ENCODE measurements around the gene ADAMTS8. TPM values are rescaled to one million over a fixed set of nuclear protein-coding genes. Genes with fewer than 3 reads are reported as not detected.
A peak's percentile ranks its signal among the peaks of the same experiment; 100 is the strongest.

The ADAMTS8 gene
- polyA plus RNA-seq, 1 of the 3 experiments (the other 2 are of a cell fraction): not detected

- Histone ChIP-seq H3K27ac (ENCODE audit: low read depth in 2 of 2, low read length in 1 of 2) (no peak overlapping the region), H3K27me3 (ENCODE audit: insufficient read depth) (no peaks in the 10 kb centered on the region), H3K4me2 (peak overlapping the region; percentile 98), H3K4me3 (ENCODE audit: low read depth in 2 of 2, low read length in 1 of 2) (peak overlapping the region; percentile 59 to 83), H3K9me2 (no peaks in the 10 kb centered on the region), H3K36me3 (replicated peaks in 1 of 2; ENCODE audit: control insufficient read depth in 1 of 2, insufficient read depth in 2 of 2, low read length in 1 of 2) (no peaks in the 10 kb centered on the region), H3K79me2 (ENCODE audit: insufficient read depth) (no peaks in the 10 kb centered on the region; the same call in 1 of the 2 replicates), H3K9ac (peak overlapping the region; percentile 54; the same call in 1 of the 2 replicates), H3K4me1 (ENCODE audit: control insufficient read depth in 1 of 2, insufficient read depth in 2 of 2, low read depth in 1 of 2, low read length in 1 of 2) (peaks cover 4 to 9% of the 10 kb centered on the region in 2 experiments; a peak in 2 of 4 replicates), H3K9me3 (no peaks in the 10 kb centered on the region), H4K20me1 (ENCODE audit: insufficient read depth) (no peaks in the 10 kb centered on the region), H3F3A (replicated peaks; ENCODE audit: insufficient read depth) (peaks cover 3% of the 10 kb centered on the region), H2AFZ (ENCODE audit: low read depth) (peak overlapping the region; percentile 92; the same call in 1 of the 2 replicates)
- ChIA-PET CTCF (interaction anchor here (0.9 to 3.0 kb wide), 3 partner anchors 15 to 413 kb away, joined by 3 to 20 read pairs (median 5); no protein-coding TSS in a partner anchor), POLR2A (no interaction called here)
- no peak for TF ChIP-seq POLR2AphosphoS5 (IDR thresholded peaks at IDR 0.05; ENCODE audit: low read depth, low read length)
- TF ChIP-seq FOSL2 (IDR thresholded peaks at IDR 0.05; ENCODE audit: borderline replicate concordance, low read depth): no peak
- TF ChIP-seq ELF1 (IDR thresholded peaks at IDR 0.05): no peak
- no peak for TF ChIP-seq EZH2phosphoT487 (IDR thresholded peaks at IDR 0.05; ENCODE audit: borderline replicate concordance, low read depth)
- no peak for TF ChIP-seq GATA2 (CRISPR knock-in tag; IDR thresholded peaks at IDR 0.05)
- TF ChIP-seq NFIC (IDR thresholded peaks at IDR 0.05; ENCODE audit: borderline replicate concordance): no peak
- TF ChIP-seq ZBTB33 (IDR thresholded peaks at IDR 0.05; ENCODE audit: borderline replicate concordance, low read depth): no peak
- TF ChIP-seq USF2 (IDR thresholded peaks at IDR 0.05; ENCODE audit: borderline replicate concordance, low read depth, low read length): no peak
- TF ChIP-seq JUND (IDR thresholded peaks at IDR 0.05): no peak
- TF ChIP-seq SMC3 (IDR thresholded peaks at IDR 0.05; ENCODE audit: low read depth, low read length): no peak
- TF ChIP-seq TCF12 (IDR thresholded peaks at IDR 0.05): no peak
- TF ChIP-seq GABPA (IDR thresholded peaks at IDR 0.05; ENCODE audit: low read depth): no peak
- no peak for TF ChIP-seq MXI1 (IDR thresholded peaks at IDR 0.05; ENCODE audit: low read depth, low read length)
- no peak for TF ChIP-seq RAD21 (IDR thresholded peaks at IDR 0.05; ENCODE audit: low read length)
- no peak for TF ChIP-seq YY1 (IDR thresholded peaks at IDR 0.05; ENCODE audit: low read depth)
- TF ChIP-seq EP300 (IDR thresholded peaks at IDR 0.05; ENCODE audit: borderline replicate concordance in 1 of 2, low read depth in 1 of 2, low read length in 1 of 2): no peak
- 11% methylated on average over 12 of the region's 64 CpGs for WGBS (ENCODE audit: low lambda C conversion rate)
- DNase-seq: peak; percentile 52
These were observed 21.0 kb upstream of the ADAMTS8 start for GRCh38 chr11:130449310-130449990.
